Endothelial cell (in vitro differentiated cells): ENCODE measurements around the gene KCNJ1. TPM values are rescaled to one million over a fixed set of nuclear protein-coding genes. Genes with fewer than 3 reads are reported as not detected.

ENCODE experiments used
- DNase-seq: peaks from one replicate; pipeline ENCODE4 v3.0.0; 2021; ENCODE audit warnings: low spot score
- H3K27ac Mint-ChIP-seq: one replicate; pipeline ENCODE4 v1.8.0; 2021; ENCODE audit warnings: mixed read lengths, inconsistent platforms; ENCODE audit not compliant: unreplicated experiment
- H3K27me3 Mint-ChIP-seq: one replicate; pipeline ENCODE4 v1.8.0; 2021; ENCODE audit warnings: mild to moderate bottlenecking, moderate library complexity, mixed read lengths, inconsistent platforms; ENCODE audit not compliant: unreplicated experiment
- H3K36me3 Mint-ChIP-seq: one replicate; pipeline ENCODE4 v1.8.0; 2021; ENCODE audit warnings: mild to moderate bottlenecking, low read depth, mixed read lengths, inconsistent platforms; ENCODE audit not compliant: unreplicated experiment
- H3K4me1 Mint-ChIP-seq: one replicate; pipeline ENCODE4 v1.8.0; 2021; ENCODE audit warnings: mild to moderate bottlenecking, mixed read lengths, inconsistent platforms; ENCODE audit not compliant: unreplicated experiment
- H3K4me3 Mint-ChIP-seq: one replicate; pipeline ENCODE4 v1.8.0; 2021; ENCODE audit warnings: mild to moderate bottlenecking, mixed read lengths, inconsistent platforms; ENCODE audit not compliant: unreplicated experiment
- H3K9me3 Mint-ChIP-seq: one replicate; pipeline ENCODE4 v1.8.0; 2021; ENCODE audit warnings: mixed read lengths, inconsistent platforms; ENCODE audit not compliant: unreplicated experiment
- total RNA-seq: library from RNA; stranded (reverse); fragmentation: NEBNext Ultra II Directional; extraction: Animal tissue kit (Norgen Biotek cat#: 25700); gene quantifications from one replicate; pipeline ENCODE4 v1.2.1, GENCODE V29; 2021; ENCODE audit not compliant: unreplicated experiment
- TF ChIP-seq, protein P1 (sequence below): fragments of 200-600 bp; sonication (generic); IDR thresholded peaks from one replicate; pipeline ENCODE4 v1.5.0; 2021; ENCODE audit warnings: antibody characterized with exemption; ENCODE audit not compliant: unreplicated experiment

The KCNJ1 gene
- total RNA-seq, 1 donor from 2014 or later = not detected

GRCh38 chr11:128888034-128888985 is 21.2 kb upstream of the KCNJ1 start:
- peaks cover 8% of the 10 kb centered on the region for H3K4me1 Mint-ChIP-seq
- H3K4me3 Mint-ChIP-seq = no peak overlapping the region
- no peak for DNase-seq
- no peaks in the 10 kb centered on the region for H3K9me3 Mint-ChIP-seq
- H3K27ac Mint-ChIP-seq = peak overlapping the region; percentile 10
- H3K36me3 Mint-ChIP-seq = no peaks in the 10 kb centered on the region
- TF ChIP-seq, protein P1, sequence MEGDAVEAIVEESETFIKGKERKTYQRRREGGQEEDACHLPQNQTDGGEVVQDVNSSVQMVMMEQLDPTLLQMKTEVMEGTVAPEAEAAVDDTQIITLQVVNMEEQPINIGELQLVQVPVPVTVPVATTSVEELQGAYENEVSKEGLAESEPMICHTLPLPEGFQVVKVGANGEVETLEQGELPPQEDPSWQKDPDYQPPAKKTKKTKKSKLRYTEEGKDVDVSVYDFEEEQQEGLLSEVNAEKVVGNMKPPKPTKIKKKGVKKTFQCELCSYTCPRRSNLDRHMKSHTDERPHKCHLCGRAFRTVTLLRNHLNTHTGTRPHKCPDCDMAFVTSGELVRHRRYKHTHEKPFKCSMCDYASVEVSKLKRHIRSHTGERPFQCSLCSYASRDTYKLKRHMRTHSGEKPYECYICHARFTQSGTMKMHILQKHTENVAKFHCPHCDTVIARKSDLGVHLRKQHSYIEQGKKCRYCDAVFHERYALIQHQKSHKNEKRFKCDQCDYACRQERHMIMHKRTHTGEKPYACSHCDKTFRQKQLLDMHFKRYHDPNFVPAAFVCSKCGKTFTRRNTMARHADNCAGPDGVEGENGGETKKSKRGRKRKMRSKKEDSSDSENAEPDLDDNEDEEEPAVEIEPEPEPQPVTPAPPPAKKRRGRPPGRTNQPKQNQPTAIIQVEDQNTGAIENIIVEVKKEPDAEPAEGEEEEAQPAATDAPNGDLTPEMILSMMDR = peak; percentile 13
- H3K27me3 Mint-ChIP-seq = peaks cover 14% of the 10 kb centered on the region

- H3K27me3 Mint-ChIP-seq = peaks cover 11% of the 10 kb centered on the region
- DNase-seq = peak; percentile 38
- no peaks in the 10 kb centered on the region for H3K36me3 Mint-ChIP-seq
- peaks cover 26% of the 10 kb centered on the region for H3K4me1 Mint-ChIP-seq
- no peaks in the 10 kb centered on the region for H3K9me3 Mint-ChIP-seq
- no peak overlapping the region for H3K4me3 Mint-ChIP-seq
- H3K27ac Mint-ChIP-seq = no peak overlapping the region
- TF ChIP-seq, protein P1 = no peak
Observed at GRCh38 chr11:128886406-128887124, 19.5 kb upstream of the KCNJ1 start.

DNA sequence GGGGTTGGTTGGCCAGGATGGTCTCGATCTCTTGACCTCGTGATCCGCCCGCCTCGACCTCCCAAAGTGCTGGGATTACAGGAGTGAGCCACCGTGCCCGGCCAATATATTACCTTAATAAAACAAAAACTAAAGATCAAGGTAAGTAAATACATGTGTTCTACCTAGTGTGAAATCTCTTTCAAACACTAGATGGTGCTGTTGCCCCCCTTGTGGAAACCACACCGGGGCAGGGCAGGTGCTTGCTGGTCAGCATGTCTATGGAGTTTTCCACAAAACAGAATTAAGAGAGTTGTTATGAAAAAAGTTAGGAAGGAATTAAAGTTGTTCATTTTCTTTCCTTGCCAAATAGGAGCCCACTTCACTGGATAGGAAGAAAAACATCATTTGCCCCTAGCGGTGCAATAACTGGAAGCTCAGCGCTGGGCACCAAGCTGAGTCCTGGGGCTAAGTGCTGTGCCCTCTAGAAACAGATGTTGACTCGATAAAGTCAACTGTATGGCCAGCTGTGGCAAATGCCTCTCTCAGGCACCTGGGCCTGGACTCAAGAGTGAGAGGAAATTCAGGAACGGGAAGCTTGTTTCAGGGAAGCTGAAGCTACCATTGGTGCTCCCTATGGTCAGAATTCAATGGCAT is 17.7 kb upstream of the KCNJ1 start:
- no peak overlapping the region for H3K4me3 Mint-ChIP-seq
- peak; percentile 76 for DNase-seq
- peaks cover 30% of the 10 kb centered on the region for H3K4me1 Mint-ChIP-seq
- H3K9me3 Mint-ChIP-seq = no peaks in the 10 kb centered on the region
- no peaks in the 10 kb centered on the region for H3K36me3 Mint-ChIP-seq
- H3K27me3 Mint-ChIP-seq = peaks cover 11% of the 10 kb centered on the region
- H3K27ac Mint-ChIP-seq = no peak overlapping the region
- TF ChIP-seq, protein P1 = peak; percentile 89

DNA sequence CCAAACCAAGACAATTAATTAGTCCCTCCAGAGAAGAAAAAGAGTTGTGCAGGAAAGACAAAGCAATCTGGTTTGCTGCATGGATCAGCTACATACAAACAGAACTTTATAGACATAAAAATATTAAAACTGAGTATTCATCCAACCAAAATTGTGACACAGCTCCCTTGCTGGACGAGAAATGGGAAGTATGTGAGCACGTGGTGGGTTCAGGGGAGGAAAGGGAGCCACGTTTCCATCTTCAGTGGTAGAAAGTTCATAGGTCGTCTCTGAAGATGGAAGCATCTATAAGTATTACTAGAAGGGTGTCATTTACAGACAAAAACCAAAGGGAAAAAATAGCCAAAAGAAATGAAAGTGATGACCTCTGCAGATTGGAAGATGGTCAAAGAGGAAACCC is 17.0 kb upstream of the KCNJ1 start:
- TF ChIP-seq, protein P1 = no peak
- no peak overlapping the region for H3K4me3 Mint-ChIP-seq
- H3K9me3 Mint-ChIP-seq = no peaks in the 10 kb centered on the region
- peaks cover 30% of the 10 kb centered on the region for H3K4me1 Mint-ChIP-seq
- H3K27ac Mint-ChIP-seq = no peak overlapping the region
- DNase-seq = no peak
- peaks cover 11% of the 10 kb centered on the region for H3K27me3 Mint-ChIP-seq
- H3K36me3 Mint-ChIP-seq = no peaks in the 10 kb centered on the region
